Measurements from ENCODE around the gene NEGR1. TPM values are rescaled to one million over a fixed set of nuclear protein-coding genes. Genes with fewer than 3 reads are reported as not detected.

Gene NEGR1
- total RNA-seq, 2 experiments from 2014 or later = not detected

DNA sequence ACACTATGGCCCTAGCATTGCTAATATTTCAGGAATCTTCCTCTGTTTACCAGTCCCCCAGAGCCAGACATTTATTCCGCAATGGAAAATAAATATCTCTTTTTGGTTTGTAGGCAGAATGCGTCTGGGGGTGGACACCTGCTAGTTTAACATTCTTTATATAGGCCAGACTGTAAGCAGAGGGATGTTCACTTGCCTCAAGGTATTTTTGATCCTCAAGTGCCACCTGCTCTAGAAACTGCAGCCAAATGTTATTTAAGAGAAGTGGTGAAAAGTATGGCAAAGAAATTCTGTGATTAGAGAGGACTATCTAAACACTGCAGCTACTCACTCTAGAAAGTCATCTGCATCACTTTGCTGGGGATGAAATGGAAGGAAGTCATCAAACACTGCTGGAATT lies 164.7 kb downstream of the NEGR1 start:
- ATAC-seq (no peak), DNase-seq (no peak)
- H3K36me3 Mint-ChIP-seq (ENCODE audit: low read depth) = no peaks in the 10 kb centered on the region
- no peaks in the 10 kb centered on the region for H3K27me3 Mint-ChIP-seq
- H3K4me1 Mint-ChIP-seq (ENCODE audit: low read depth) = no peaks in the 10 kb centered on the region
- intact Hi-C loops (cut with micrococcal nuclease) = no loop called here
- no peaks in the 10 kb centered on the region for H3K9me3 Mint-ChIP-seq
- no peak overlapping the region for H3K4me3 Mint-ChIP-seq
- ChIA-PET POLR2A (no interaction called here), CTCF (no interaction called here)
- TF ChIP-seq, protein P1, sequence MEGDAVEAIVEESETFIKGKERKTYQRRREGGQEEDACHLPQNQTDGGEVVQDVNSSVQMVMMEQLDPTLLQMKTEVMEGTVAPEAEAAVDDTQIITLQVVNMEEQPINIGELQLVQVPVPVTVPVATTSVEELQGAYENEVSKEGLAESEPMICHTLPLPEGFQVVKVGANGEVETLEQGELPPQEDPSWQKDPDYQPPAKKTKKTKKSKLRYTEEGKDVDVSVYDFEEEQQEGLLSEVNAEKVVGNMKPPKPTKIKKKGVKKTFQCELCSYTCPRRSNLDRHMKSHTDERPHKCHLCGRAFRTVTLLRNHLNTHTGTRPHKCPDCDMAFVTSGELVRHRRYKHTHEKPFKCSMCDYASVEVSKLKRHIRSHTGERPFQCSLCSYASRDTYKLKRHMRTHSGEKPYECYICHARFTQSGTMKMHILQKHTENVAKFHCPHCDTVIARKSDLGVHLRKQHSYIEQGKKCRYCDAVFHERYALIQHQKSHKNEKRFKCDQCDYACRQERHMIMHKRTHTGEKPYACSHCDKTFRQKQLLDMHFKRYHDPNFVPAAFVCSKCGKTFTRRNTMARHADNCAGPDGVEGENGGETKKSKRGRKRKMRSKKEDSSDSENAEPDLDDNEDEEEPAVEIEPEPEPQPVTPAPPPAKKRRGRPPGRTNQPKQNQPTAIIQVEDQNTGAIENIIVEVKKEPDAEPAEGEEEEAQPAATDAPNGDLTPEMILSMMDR (IDR thresholded peaks at IDR 0.05) = no peak
- H3K27ac Mint-ChIP-seq = no peak overlapping the region

DNA sequence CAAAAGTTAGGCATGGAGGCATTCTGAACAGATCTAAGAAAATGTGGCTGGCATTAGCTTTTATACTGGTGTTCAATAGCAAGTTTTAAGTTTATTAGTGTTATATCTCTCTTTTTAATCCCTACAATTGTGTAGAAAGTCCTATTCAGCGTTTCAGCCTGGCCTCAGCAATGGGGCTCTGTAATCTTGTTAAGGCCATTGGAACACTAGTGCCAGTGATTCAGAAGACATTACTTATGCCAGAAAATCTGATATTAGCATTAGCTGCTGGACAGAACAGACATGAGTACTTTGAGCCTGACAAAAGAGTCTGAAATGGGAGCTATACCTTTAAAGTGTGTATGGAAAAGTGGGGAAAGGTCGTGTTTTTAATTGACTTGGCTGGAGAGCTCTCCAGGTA lies 167.0 kb downstream of the NEGR1 start:
- H3K4me1 Mint-ChIP-seq (ENCODE audit: low read depth) = no peaks in the 10 kb centered on the region
- intact Hi-C loops (cut with micrococcal nuclease) = no loop called here
- DNase-seq (no peak), ATAC-seq (no peak)
- ChIA-PET CTCF (no interaction called here), POLR2A (no interaction called here)
- no peak overlapping the region for H3K27ac Mint-ChIP-seq
- H3K9me3 Mint-ChIP-seq = no peaks in the 10 kb centered on the region
- no peak overlapping the region for H3K4me3 Mint-ChIP-seq
- no peaks in the 10 kb centered on the region for H3K36me3 Mint-ChIP-seq (ENCODE audit: low read depth)
- TF ChIP-seq, protein P1 (IDR thresholded peaks at IDR 0.05) = no peak
- no peaks in the 10 kb centered on the region for H3K27me3 Mint-ChIP-seq

DNA sequence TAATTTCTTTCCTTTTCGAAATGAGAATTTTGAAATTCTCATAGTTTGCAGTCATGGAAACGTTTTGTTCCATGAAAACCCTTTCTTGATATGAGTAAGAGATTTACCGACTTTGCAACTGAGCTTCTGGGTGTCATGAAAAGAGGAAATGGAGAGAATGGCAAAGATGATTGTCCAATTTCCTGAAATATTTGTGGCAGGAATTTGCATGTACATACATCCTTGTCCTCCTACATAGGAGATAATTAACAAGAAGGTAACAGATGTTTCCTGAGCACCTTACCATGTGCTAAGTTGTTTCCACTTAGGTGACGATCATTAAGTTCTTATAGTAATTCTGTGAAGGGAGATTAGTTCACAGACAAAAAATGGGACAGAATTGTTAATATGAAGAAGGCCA lies 170.7 kb downstream of the NEGR1 start:
- Mint-ChIP-seq H3K9me3 (no peaks in the 10 kb centered on the region), H3K36me3 (ENCODE audit: low read depth) (no peaks in the 10 kb centered on the region), H3K27me3 (no peaks in the 10 kb centered on the region), H3K27ac (no peak overlapping the region), H3K4me3 (no peak overlapping the region), H3K4me1 (ENCODE audit: low read depth) (no peaks in the 10 kb centered on the region)
- intact Hi-C loops (cut with micrococcal nuclease) = no loop called here
- ATAC-seq (no peak), DNase-seq (no peak)
- TF ChIP-seq, protein P1 (IDR thresholded peaks at IDR 0.05) = no peak
- ChIA-PET CTCF (no interaction called here), POLR2A (no interaction called here)

DNA sequence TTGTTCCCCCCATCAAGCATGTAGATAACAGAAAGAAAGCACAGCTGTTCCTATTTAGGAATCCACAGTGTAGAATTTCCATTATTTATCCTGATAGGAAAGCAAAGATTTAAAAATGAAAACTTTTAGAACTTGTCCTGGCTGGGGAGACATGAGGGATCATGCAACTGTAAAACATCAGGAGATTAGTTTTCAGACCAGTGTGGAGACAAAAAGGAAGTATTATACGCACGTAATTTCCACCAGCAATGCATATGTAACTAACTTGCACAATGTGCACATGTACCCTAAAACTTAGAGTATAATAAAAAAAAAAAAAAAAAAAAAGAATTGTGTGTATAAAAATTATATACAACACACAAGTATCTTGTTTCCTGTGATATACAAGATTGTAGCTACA lies 172.4 kb downstream of the NEGR1 start:
- H3K9me3 Mint-ChIP-seq = no peaks in the 10 kb centered on the region
- no peak overlapping the region for H3K4me3 Mint-ChIP-seq
- DNase-seq = no peak
- no peak overlapping the region for H3K27ac Mint-ChIP-seq
- POLR2A ChIA-PET = no interaction called here
- intact Hi-C loops (cut with micrococcal nuclease) = no loop called here
- CTCF ChIA-PET = no interaction called here
- H3K27me3 Mint-ChIP-seq = no peaks in the 10 kb centered on the region
- no peaks in the 10 kb centered on the region for H3K36me3 Mint-ChIP-seq (ENCODE audit: low read depth)
- TF ChIP-seq, protein P1 (IDR thresholded peaks at IDR 0.05) = no peak
- no peak for ATAC-seq
- H3K4me1 Mint-ChIP-seq (ENCODE audit: low read depth) = no peaks in the 10 kb centered on the region

DNA sequence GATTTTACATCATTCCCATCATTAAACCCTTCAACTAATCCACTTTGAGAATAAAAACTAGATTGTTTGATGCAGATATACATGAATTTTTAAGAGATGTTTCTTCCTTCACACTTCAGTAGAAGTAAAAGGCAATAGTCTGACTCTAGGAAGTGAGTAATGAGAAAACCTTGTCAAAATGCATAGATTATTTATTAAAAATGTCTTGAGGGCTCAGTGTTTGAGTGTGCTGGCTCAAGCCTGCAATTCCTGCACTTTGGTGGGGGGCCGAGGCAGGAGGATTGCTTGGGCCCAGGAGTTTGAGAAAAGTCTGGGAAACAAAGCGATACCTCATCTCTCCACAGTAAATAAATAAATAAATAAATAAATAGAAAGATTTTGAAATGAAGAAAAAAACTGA lies 177.1 kb downstream of the NEGR1 start:
- no peak overlapping the region for H3K4me3 Mint-ChIP-seq
- no peaks in the 10 kb centered on the region for H3K9me3 Mint-ChIP-seq
- H3K36me3 Mint-ChIP-seq (ENCODE audit: low read depth) = no peaks in the 10 kb centered on the region
- TF ChIP-seq, protein P1 (IDR thresholded peaks at IDR 0.05) = no peak
- H3K27ac Mint-ChIP-seq = no peak overlapping the region
- ATAC-seq = no peak
- no peaks in the 10 kb centered on the region for H3K4me1 Mint-ChIP-seq (ENCODE audit: low read depth)
- CTCF ChIA-PET = no interaction called here
- DNase-seq = no peak
- intact Hi-C loops (cut with micrococcal nuclease) = no loop called here
- POLR2A ChIA-PET = no interaction called here
- H3K27me3 Mint-ChIP-seq = no peaks in the 10 kb centered on the region
